ENCODE data around the gene FGFBP1.

DNA sequence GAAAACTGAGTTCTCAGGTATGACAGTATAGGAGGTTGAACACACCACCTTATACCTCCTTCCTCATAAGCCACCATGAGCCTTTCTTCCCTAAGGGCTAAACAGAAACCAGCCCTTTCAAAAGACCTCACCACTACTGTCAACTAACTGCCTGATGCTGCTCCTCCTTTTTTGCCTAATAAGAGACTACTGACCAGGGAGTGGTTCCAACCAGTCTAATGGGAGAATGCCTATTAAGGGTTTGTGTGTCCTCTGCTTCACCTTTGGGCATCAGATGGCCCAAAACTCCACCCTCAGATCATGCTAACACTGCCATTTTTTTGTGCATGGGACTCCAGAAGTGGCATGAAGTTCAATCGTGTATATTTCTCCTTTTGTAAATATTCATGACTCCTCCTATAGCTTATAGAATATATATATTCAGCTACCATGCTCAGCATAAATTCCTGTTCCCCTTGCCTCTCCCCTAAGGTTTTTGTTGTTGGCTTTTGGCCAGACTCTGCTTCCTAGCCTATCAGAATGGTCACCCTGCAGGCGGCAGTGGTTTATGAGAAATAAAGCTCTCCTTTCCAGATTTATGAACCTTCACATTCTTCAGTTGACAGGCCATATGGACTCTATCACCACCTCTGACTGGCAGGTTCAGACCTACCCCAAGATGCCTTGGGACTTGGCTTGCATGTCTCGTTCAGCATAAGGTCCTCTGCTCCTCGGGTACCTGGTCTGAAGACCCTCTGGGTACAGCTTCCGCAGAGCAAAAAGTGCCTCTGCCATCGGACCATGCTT, 28.2 kb downstream of the FGFBP1 start:
- TF ChIP-seq CTCF (IDR thresholded peaks at IDR 0.05) (no peak), POLR2A (IDR thresholded peaks at IDR 0.05) (no peak)
